HG02759 (cell line): Measurements from ENCODE around the gene RALGPS1.

Experiments used
- ATAC-seq: cut with Tn5 transposase; IDR thresholded peaks from one replicate; pipeline ENCODE4 v1.9.1; 2021; ENCODE audit warnings: mild to moderate bottlenecking, moderate library complexity; ENCODE audit not compliant: unreplicated experiment

RALGPS1 gene

GRCh38 chr9:127114606-127115005 is 200.0 kb downstream of the RALGPS1 start:
- no peak for ATAC-seq

GRCh38 chr9:127116088-127116726 is 201.6 kb downstream of the RALGPS1 start:
- no peak for ATAC-seq

GRCh38 chr9:127116957-127117356 is 202.4 kb downstream of the RALGPS1 start:
- ATAC-seq: no peak

GRCh38 chr9:127117801-127118200 is 203.2 kb downstream of the RALGPS1 start:
- no peak for ATAC-seq

- no peak for ATAC-seq
Measured at GRCh38 chr9:127118597-127119319, 204.2 kb downstream of the RALGPS1 start.

GRCh38 chr9:127119320-127119709 is 204.7 kb downstream of the RALGPS1 start:
- no peak for ATAC-seq

- no peak for ATAC-seq
Measured at GRCh38 chr9:127121628-127122175, 207.1 kb downstream of the RALGPS1 start.

GRCh38 chr9:127122176-127123063 is 207.8 kb downstream of the RALGPS1 start, which contains the start of gene ANGPTL2:
TSS of gene ANGPTL2 (minus strand) at chr9:127122635. CDS start at chr9:127108731, 13,904 bp downstream.
- ATAC-seq: no peak

GRCh38 chr9:127123064-127123890 is 208.7 kb downstream of the RALGPS1 start:
- no peak for ATAC-seq

- ATAC-seq: no peak
Measured at GRCh38 chr9:127124111-127124531, 209.5 kb downstream of the RALGPS1 start.

- no peak for ATAC-seq
Measured at GRCh38 chr9:127124792-127125191, 210.2 kb downstream of the RALGPS1 start.

GRCh38 chr9:127126971-127127370 is 212.4 kb downstream of the RALGPS1 start:
- no peak for ATAC-seq

GRCh38 chr9:127128341-127129072 is 213.9 kb downstream of the RALGPS1 start:
- no peak for ATAC-seq

GRCh38 chr9:127129073-127129717 is 214.6 kb downstream of the RALGPS1 start:
- no peak for ATAC-seq

GRCh38 chr9:127129718-127130085 is 215.1 kb downstream of the RALGPS1 start:
- ATAC-seq: no peak

- ATAC-seq: no peak
Measured at GRCh38 chr9:127130235-127130634, 215.7 kb downstream of the RALGPS1 start.

GRCh38 chr9:127130661-127131538 is 216.3 kb downstream of the RALGPS1 start:
- no peak for ATAC-seq

- ATAC-seq: no peak
Measured at GRCh38 chr9:127131871-127132270, 217.3 kb downstream of the RALGPS1 start.
